ENCODE data around the gene DCP2. TPM values are rescaled to one million over a fixed set of nuclear protein-coding genes. Genes with fewer than 3 reads are reported as not detected.

DCP2 gene
- total RNA-seq (10 to 100 TPM; 46.2 to 91.5 TPM), polyA plus RNA-seq (10 to 100 TPM in 1 of 2 donors, 1 to 10 TPM in 1; 9.5 to 12.9 TPM)
- long read RNA-seq, donor 1, full-length matches to known transcripts: 11 of 11 reads
- long read RNA-seq, donor 1, partial matches to known transcripts: 0 of 11 reads
- long read RNA-seq, donor 1, other reads (novel, unspliced or antisense): 0 of 11 reads
- long read RNA-seq, donor 2, partial matches to known transcripts: 0 of 1 reads
- long read RNA-seq, donor 2, other reads (novel, unspliced or antisense): 0 of 1 reads
- long read RNA-seq, donor 3, partial matches to known transcripts: 0 of 1 reads
- long read RNA-seq, donor 3, other reads (novel, unspliced or antisense): 0 of 1 reads
- long read RNA-seq, donor 4, partial matches to known transcripts: 0 of 1 reads
- long read RNA-seq, donor 4, other reads (novel, unspliced or antisense): 0 of 1 reads
- long read RNA-seq, donor 5, full-length matches to known transcripts: 10 of 16 reads
- long read RNA-seq, donor 5, partial matches to known transcripts: 6 of 16 reads
- long read RNA-seq, donor 5, other reads (novel, unspliced or antisense): 0 of 16 reads

DNA sequence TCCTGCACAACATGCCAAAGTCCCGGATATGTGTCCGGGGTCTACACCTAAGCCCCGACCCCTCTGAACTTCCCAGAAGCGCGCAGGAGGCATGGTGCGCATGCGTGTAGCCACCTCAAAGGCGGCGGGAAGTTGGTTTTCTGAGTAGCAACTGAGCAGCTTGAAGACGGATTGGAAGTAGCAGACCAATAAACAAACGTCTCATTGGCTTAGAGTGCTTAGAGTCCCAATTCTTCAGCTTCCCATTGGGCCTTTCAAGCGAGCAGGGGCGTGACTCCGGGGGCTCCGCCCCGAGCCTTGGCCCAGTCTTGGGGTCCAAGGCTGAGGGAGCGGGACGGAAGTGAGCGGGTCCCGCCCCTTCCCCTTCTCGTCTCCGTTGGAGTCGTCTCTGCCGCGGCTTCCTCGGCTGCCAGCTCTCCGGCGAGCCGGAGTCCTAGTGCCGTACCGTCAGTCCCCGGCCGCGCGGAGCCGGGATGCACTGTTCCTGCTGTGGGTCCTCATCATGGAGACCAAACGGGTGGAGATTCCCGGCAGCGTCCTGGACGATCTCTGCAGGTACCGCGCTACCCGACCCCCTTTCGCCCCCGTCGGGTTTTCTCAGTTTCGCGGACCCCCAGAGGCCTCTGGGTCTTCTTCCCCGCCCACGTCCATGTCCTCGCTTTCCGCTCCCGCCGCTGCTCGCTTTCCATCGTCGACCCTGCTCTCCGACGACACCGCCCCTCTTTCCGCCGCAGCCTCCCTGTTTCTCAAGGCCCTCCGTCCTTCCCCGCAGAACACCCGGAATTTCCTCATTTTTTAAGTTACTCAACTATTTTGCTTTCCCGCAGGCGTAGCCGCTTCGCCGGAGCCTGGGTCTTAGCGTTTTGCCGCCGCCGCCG is at the start of gene DCP2:
Gene DCP2 (plus strand): TSS at position 367 of the 878 bp plus-strand sequence. CDS start 136 bp downstream, at position 503.
- Histone ChIP-seq H3K9ac (ENCODE audit: insufficient read depth in 1 of 2, low read length in 2 of 2) (peak within 1 kb of the TSS; percentile 76 to 84), H3K27ac (ENCODE audit: low read depth in 1 of 2, low read length in 1 of 2) (peak within 1 kb of the TSS; percentile 90 to 97), H3K4me3 (peak within 1 kb of the TSS; percentile 84), H3K4me1 (ENCODE audit: control insufficient read depth in 5 of 5, insufficient read depth in 5 of 5, low read length in 5 of 5) (peaks cover 0 to 28% (median 3%) of the 10 kb centered on the region in 5 donors), H3K9me3 (ENCODE audit: control insufficient read depth in 4 of 4, insufficient read depth in 3 of 4, low read length in 3 of 4) (no peaks in the 10 kb centered on the region), H3K27me3 (ENCODE audit: control insufficient read depth in 3 of 3, insufficient read depth in 3 of 3, low read length in 2 of 3) (no peaks in the 10 kb centered on the region), H3K36me3 (ENCODE audit: control insufficient read depth in 4 of 4, insufficient read depth in 4 of 4, low read length in 4 of 4) (peaks cover 0 to 3% (median 1%) of the 10 kb centered on the region in 4 donors)
- TF ChIP-seq, protein P1, sequence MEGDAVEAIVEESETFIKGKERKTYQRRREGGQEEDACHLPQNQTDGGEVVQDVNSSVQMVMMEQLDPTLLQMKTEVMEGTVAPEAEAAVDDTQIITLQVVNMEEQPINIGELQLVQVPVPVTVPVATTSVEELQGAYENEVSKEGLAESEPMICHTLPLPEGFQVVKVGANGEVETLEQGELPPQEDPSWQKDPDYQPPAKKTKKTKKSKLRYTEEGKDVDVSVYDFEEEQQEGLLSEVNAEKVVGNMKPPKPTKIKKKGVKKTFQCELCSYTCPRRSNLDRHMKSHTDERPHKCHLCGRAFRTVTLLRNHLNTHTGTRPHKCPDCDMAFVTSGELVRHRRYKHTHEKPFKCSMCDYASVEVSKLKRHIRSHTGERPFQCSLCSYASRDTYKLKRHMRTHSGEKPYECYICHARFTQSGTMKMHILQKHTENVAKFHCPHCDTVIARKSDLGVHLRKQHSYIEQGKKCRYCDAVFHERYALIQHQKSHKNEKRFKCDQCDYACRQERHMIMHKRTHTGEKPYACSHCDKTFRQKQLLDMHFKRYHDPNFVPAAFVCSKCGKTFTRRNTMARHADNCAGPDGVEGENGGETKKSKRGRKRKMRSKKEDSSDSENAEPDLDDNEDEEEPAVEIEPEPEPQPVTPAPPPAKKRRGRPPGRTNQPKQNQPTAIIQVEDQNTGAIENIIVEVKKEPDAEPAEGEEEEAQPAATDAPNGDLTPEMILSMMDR (IDR thresholded peaks at IDR 0.05; ENCODE audit: control extremely low read depth, extremely low read depth): no peak
- WGBS, 2 donors: 1% methylated on average over 75 of the region's 75 CpGs
- peak; percentile 98 for ATAC-seq (ENCODE audit: insufficient read depth, low FRiP score)
- DNase-seq: peak; percentile 97 to 100 (median 99)

DNA sequence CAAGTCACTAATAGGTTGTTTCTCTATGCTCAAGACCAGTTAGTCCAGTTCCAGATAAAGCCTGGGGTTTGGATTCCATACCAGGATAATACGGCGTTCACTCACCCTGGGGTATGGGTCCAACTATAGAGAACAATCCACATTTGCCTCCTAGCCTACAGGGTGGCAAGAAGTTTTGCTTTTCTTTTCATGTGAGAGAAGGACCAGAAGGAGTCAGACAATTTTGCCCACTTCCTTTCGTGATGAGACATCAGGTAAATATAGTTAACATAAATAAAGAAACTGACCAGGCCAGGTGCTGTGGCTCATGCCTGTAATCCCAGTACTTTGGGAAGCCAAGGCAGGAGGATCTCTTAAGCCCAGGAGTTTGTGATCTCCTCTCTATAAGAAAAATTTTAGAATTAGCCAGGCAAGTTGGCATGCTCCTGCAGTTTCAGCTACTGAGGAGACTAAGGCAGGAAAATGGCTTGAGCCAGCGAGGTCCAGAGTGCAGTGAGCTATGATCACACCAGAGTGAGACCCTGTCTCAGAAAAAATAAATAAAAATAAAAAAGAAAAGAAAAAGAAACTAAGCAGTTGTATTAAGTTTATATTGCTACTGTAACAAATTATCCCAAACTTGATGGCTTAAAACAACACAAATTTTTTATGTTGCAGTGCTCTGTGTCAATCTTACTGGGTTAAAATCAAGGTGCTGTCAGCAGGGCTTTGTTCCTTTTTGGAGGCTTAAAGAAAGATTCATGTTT is 47.1 kb upstream of the DCP2 start:
- ATAC-seq (ENCODE audit: insufficient read depth, low FRiP score) (no peak), DNase-seq (no peak)
- no peak overlapping the region for H3K27ac ChIP-seq (ENCODE audit: low read depth in 1 of 2, low read length in 1 of 2)

DNA sequence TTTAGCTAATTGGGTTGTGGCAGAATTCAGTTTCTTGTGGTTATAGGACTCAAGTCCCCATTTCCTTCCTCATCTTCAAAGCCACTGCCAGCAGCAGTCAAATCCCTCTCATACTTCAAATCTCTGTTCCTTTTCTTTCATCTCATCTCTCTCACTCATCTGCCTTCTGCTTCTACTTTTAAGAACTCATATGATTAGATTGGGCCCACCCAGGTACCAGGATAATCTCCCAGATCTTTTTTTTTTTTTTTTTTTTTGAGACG is 46.6 kb upstream of the DCP2 start:
- no peak for ATAC-seq (ENCODE audit: insufficient read depth, low FRiP score)
- 40 to 67% methylated on average over 1 of the region's 1 CpG for WGBS, 2 donors
- no peak overlapping the region for H3K4me3 ChIP-seq
- no peak for DNase-seq
- no peaks in the 10 kb centered on the region for H3K36me3 ChIP-seq (ENCODE audit: control insufficient read depth in 4 of 4, insufficient read depth in 4 of 4, low read length in 4 of 4)
- TF ChIP-seq, protein P1 (IDR thresholded peaks at IDR 0.05; ENCODE audit: control extremely low read depth, extremely low read depth): no peak
- no peak overlapping the region for H3K9ac ChIP-seq (ENCODE audit: insufficient read depth in 1 of 2, low read length in 2 of 2)
- H3K9me3 ChIP-seq (ENCODE audit: control insufficient read depth in 4 of 4, insufficient read depth in 3 of 4, low read length in 3 of 4): no peaks in the 10 kb centered on the region
- H3K27ac ChIP-seq (ENCODE audit: low read depth in 1 of 2, low read length in 1 of 2): no peak overlapping the region
- peaks cover 0 to 3% (median 0%) of the 10 kb centered on the region in 5 donors for H3K4me1 ChIP-seq (ENCODE audit: control insufficient read depth in 5 of 5, insufficient read depth in 5 of 5, low read length in 5 of 5)
- no peaks in the 10 kb centered on the region for H3K27me3 ChIP-seq (ENCODE audit: control insufficient read depth in 3 of 3, insufficient read depth in 3 of 3, low read length in 2 of 3)

More for the DNA sequence above, 47.1 kb upstream of the DCP2 start:
- no peaks in the 10 kb centered on the region for H3K27me3 ChIP-seq (ENCODE audit: control insufficient read depth in 3 of 3, insufficient read depth in 3 of 3, low read length in 2 of 3)
- no peak overlapping the region for H3K4me3 ChIP-seq
- H3K36me3 ChIP-seq (ENCODE audit: control insufficient read depth in 4 of 4, insufficient read depth in 4 of 4, low read length in 4 of 4): no peaks in the 10 kb centered on the region
- 76 to 77% methylated on average over 4 of the region's 4 CpGs for WGBS, 2 donors
- H3K4me1 ChIP-seq (ENCODE audit: control insufficient read depth in 5 of 5, insufficient read depth in 5 of 5, low read length in 5 of 5): peaks cover 0 to 3% (median 0%) of the 10 kb centered on the region in 5 donors
- H3K9me3 ChIP-seq (ENCODE audit: control insufficient read depth in 4 of 4, insufficient read depth in 3 of 4, low read length in 3 of 4): no peaks in the 10 kb centered on the region
- H3K9ac ChIP-seq (ENCODE audit: insufficient read depth in 1 of 2, low read length in 2 of 2): no peak overlapping the region
- TF ChIP-seq, protein P1 (IDR thresholded peaks at IDR 0.05; ENCODE audit: control extremely low read depth, extremely low read depth): no peak

Measured in lung (tissue), 16 donors.